Measurements from ENCODE around the gene SNX32. TPM values are rescaled to one million over a fixed set of nuclear protein-coding genes. Genes with fewer than 3 reads are reported as not detected.

SNX32 gene
- total and polyA plus RNA-seq, 9 of the 15 experiments (the other 6 are each of a cell fraction or from before 2014, with no cell fraction given): 0.03 TPM; not detected in 7

DNA sequence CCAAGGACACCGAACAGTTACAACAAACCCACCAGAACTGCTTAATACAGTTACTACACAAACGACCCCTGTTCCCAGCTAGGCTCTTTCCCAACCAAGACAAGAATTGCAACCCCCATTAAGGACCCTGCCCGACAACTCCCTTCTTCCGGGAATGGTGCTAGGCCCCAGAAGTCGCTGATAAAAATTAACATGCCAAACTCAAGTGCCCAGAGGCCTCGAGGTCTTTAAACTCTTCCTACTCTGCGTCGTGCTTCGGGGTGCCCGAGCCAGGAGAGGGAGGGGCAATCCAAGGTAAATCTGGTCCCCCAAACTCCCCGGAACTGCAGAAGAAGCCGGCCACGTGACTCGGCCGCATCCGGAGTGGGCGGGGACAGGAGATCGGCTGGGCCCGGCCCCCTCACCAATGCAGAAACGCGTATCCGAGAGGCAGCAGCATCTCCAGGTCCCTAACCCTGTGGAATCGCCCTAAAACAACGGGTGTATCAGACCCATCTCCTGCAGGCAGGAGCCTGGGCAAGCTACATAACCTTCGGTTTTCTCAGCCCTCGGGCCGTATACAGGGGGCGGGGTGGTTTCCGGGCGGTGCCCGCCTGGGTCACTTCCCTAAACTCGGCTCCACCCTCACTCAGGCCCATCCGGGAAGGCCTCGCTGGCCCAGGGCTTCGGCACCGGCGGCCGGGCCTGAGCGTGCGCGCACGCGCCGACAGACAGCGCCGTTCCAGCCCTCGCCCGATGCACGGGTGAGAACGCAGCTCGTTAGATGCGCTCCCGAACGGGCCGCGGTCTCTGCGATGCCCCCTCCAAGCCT is 23.1 kb downstream of the SNX32 start (continued):
- TF ChIP-seq, protein P1, sequence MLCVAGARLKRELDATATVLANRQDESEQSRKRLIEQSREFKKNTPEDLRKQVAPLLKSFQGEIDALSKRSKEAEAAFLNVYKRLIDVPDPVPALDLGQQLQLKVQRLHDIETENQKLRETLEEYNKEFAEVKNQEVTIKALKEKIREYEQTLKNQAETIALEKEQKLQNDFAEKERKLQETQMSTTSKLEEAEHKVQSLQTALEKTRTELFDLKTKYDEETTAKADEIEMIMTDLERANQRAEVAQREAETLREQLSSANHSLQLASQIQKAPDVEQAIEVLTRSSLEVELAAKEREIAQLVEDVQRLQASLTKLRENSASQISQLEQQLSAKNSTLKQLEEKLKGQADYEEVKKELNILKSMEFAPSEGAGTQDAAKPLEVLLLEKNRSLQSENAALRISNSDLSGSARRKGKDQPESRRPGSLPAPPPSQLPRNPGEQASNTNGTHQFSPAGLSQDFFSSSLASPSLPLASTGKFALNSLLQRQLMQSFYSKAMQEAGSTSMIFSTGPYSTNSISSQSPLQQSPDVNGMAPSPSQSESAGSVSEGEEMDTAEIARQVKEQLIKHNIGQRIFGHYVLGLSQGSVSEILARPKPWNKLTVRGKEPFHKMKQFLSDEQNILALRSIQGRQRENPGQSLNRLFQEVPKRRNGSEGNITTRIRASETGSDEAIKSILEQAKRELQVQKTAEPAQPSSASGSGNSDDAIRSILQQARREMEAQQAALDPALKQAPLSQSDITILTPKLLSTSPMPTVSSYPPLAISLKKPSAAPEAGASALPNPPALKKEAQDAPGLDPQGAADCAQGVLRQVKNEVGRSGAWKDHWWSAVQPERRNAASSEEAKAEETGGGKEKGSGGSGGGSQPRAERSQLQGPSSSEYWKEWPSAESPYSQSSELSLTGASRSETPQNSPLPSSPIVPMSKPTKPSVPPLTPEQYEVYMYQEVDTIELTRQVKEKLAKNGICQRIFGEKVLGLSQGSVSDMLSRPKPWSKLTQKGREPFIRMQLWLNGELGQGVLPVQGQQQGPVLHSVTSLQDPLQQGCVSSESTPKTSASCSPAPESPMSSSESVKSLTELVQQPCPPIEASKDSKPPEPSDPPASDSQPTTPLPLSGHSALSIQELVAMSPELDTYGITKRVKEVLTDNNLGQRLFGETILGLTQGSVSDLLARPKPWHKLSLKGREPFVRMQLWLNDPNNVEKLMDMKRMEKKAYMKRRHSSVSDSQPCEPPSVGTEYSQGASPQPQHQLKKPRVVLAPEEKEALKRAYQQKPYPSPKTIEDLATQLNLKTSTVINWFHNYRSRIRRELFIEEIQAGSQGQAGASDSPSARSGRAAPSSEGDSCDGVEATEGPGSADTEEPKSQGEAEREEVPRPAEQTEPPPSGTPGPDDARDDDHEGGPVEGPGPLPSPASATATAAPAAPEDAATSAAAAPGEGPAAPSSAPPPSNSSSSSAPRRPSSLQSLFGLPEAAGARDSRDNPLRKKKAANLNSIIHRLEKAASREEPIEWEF (CRISPR knock-in tag; IDR thresholded peaks at IDR 0.05): no peak
- TF ChIP-seq, protein P2, sequence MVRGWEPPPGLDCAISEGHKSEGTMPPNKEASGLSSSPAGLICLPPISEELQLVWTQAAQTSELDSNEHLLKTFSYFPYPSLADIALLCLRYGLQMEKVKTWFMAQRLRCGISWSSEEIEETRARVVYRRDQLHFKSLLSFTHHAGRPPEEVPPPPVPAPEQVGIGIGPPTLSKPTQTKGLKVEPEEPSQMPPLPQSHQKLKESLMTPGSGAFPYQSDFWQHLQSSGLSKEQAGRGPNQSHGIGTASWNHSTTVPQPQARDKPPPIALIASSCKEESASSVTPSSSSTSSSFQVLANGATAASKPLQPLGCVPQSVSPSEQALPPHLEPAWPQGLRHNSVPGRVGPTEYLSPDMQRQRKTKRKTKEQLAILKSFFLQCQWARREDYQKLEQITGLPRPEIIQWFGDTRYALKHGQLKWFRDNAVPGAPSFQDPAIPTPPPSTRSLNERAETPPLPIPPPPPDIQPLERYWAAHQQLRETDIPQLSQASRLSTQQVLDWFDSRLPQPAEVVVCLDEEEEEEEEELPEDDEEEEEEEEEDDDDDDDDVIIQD (CRISPR knock-in tag; IDR thresholded peaks at IDR 0.05): no peak
- TF ChIP-seq ZNF354B (CRISPR knock-in tag; IDR thresholded peaks at IDR 0.05): no peak
- no peak for TF ChIP-seq MEF2D (tag; conservative IDR thresholded peaks at IDR 0.05; ENCODE audit: low read depth)
- peak in 1 of 2 experiments; percentile 16 for TF ChIP-seq E2F6 (IDR thresholded peaks at IDR 0.05; ENCODE audit: borderline replicate concordance in 1 of 2, extremely low read depth in 1 of 2, insufficient read depth in 1 of 2, insufficient read length in 1 of 2, low read depth in 1 of 2, low read length in 1 of 2, poor library complexity in 1 of 2, severe bottlenecking in 1 of 2)
- no peak for TF ChIP-seq PURB (CRISPR knock-in tag; IDR thresholded peaks at IDR 0.05; ENCODE audit: low read depth)
- TF ChIP-seq ZMIZ1 (IDR thresholded peaks at IDR 0.05; ENCODE audit: low read depth in 2 of 2, low read length in 2 of 2): 0 out of 4 replicates have a peak, but pooled peaks of 1 of the 2 experiments have one; percentile 3
